Measurements from ENCODE around the gene NPIPA1. TPM values are rescaled to one million over a fixed set of nuclear protein-coding genes. Genes with fewer than 3 reads are reported as not detected.
"Not testable (repeated sequence)": the region's sequence is repeated elsewhere in the genome, so short reads cannot be mapped to it uniquely, and the experiment has no call there.

The NPIPA1 gene
- total RNA-seq, 2 donors from 2014 or later = 122 to 143 TPM

GRCh38 chr16:14975418-14976194 lies 38.4 kb downstream of the NPIPA1 start:
- H3K4me3 Mint-ChIP-seq = peak overlapping the region; percentile 89
- H3K36me3 Mint-ChIP-seq (ENCODE audit: insufficient read depth in 2 of 2); H3K27ac Mint-ChIP-seq; H3K9me3 Mint-ChIP-seq; H3K27me3 Mint-ChIP-seq (ENCODE audit: low read depth): not testable (repeated sequence)
- peak; percentile 70 to 73 for DNase-seq
- ATAC-seq (replicated peaks in 1 of 2) = peak; percentile 20 to 36
- H3K4me1 Mint-ChIP-seq (ENCODE audit: low read depth) = peaks cover 25% of the 10 kb centered on the region

GRCh38 chr16:14976971-14977736 lies 39.9 kb downstream of the NPIPA1 start:
- DNase-seq; H3K27ac Mint-ChIP-seq; H3K9me3 Mint-ChIP-seq; H3K27me3 Mint-ChIP-seq (ENCODE audit: low read depth); ATAC-seq (replicated peaks in 1 of 2); H3K36me3 Mint-ChIP-seq (ENCODE audit: insufficient read depth in 2 of 2): not testable (repeated sequence)
- Mint-ChIP-seq H3K4me1 (ENCODE audit: low read depth) (peaks cover 30% of the 10 kb centered on the region), H3K4me3 (peak overlapping the region in 1 of 2 donors; percentile 89)

- not testable (repeated sequence) for H3K9me3 Mint-ChIP-seq; H3K27me3 Mint-ChIP-seq (ENCODE audit: low read depth); ATAC-seq (replicated peaks in 1 of 2); H3K36me3 Mint-ChIP-seq (ENCODE audit: insufficient read depth in 2 of 2); H3K27ac Mint-ChIP-seq; H3K4me3 Mint-ChIP-seq; DNase-seq
- H3K4me1 Mint-ChIP-seq (ENCODE audit: low read depth) = peaks cover 32% of the 10 kb centered on the region
Observed at GRCh38 chr16:14978281-14978680, 41.0 kb downstream of the NPIPA1 start.

DNA sequence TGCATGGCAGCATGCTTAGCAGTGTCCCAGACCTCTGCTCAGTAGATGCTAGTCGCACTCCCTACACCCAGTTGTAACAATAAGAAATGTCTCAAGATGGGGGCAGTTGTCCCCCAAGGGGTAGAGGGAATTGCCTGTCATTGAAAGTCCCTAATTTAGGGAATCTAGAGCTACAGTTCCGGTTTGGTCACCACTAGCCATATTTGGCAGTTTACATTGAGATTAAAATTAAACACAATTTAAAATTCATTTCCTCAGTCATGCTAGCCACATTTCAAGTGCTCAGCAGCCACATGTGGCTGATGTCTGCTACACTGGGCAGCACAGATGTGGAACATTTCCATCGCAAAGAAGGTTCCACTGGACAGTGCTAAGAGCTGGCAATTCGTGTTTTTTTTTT lies 41.7 kb downstream of the NPIPA1 start:
- not testable (repeated sequence) for H3K27me3 Mint-ChIP-seq (ENCODE audit: low read depth); DNase-seq; ATAC-seq (replicated peaks in 1 of 2); H3K9me3 Mint-ChIP-seq; H3K27ac Mint-ChIP-seq; H3K4me3 Mint-ChIP-seq; H3K36me3 Mint-ChIP-seq (ENCODE audit: insufficient read depth in 2 of 2)
- peaks cover 32% of the 10 kb centered on the region for H3K4me1 Mint-ChIP-seq (ENCODE audit: low read depth)

GRCh38 chr16:14981234-14981633 lies 44.0 kb downstream of the NPIPA1 start:
- not testable (repeated sequence) for ATAC-seq (replicated peaks in 1 of 2); H3K9me3 Mint-ChIP-seq; DNase-seq; H3K36me3 Mint-ChIP-seq (ENCODE audit: insufficient read depth in 2 of 2); H3K27me3 Mint-ChIP-seq (ENCODE audit: low read depth); H3K4me3 Mint-ChIP-seq; H3K27ac Mint-ChIP-seq
- peaks cover 27% of the 10 kb centered on the region for H3K4me1 Mint-ChIP-seq (ENCODE audit: low read depth)

DNA sequence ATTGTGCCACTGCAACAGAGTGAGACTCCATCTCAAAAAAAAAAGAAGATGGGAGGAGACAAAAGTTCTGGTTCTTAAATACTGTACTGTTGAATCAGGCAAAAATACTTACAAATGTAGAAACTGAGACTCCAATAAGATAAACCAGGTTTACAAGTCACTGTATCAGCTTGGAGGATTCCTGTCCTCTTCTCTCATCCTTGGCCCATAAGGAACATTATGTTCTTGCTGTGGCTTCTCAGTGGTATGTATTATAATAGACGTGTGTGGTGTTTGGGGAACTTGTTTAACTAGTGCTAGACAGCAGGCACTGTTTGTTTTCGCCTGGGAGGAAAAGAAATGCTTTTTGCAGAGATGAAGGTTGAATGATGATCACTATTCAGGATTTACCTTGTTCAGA lies 45.3 kb downstream of the NPIPA1 start:
- DNase-seq = not testable (repeated sequence)
- H3K4me1 Mint-ChIP-seq (ENCODE audit: low read depth) = peaks cover 14% of the 10 kb centered on the region

DNA sequence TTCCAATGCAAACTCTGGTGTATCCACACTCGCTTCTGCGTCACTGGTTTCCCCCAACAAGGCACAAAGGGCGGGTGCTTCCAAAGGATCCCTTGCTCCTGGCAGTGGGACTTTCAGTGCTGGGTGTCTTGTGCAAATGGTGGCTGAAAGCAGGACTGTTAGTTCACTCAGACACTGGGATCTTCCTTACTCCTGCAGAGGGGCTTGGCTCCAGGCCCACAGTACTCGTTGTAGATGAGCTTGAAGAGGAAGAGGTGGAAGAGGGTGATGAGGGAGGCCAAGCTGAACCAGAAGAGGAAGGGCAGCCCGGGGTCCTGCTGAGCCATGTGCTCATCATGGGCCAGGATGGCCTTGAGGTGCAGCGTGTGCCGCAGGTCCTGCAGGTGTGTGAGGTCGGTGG lies 50.8 kb downstream of the NPIPA1 start:
- peak in 1 of 2 donors; percentile 12 for ATAC-seq (replicated peaks in 1 of 2)
- H3K9me3 Mint-ChIP-seq; H3K4me3 Mint-ChIP-seq; DNase-seq; H3K27me3 Mint-ChIP-seq (ENCODE audit: low read depth); H3K27ac Mint-ChIP-seq: not testable (repeated sequence)
- Mint-ChIP-seq H3K36me3 (ENCODE audit: insufficient read depth in 2 of 2) (peaks cover 3 to 22% of the 10 kb centered on the region in 2 donors), H3K4me1 (ENCODE audit: low read depth) (peaks cover 15% of the 10 kb centered on the region)

More for the DNA sequence above, 45.3 kb downstream of the NPIPA1 start:
- not testable (repeated sequence) for H3K27ac Mint-ChIP-seq; H3K27me3 Mint-ChIP-seq (ENCODE audit: low read depth); ATAC-seq (replicated peaks in 1 of 2); H3K9me3 Mint-ChIP-seq; H3K36me3 Mint-ChIP-seq (ENCODE audit: insufficient read depth in 2 of 2); H3K4me3 Mint-ChIP-seq

- H3K9me3 Mint-ChIP-seq; H3K27ac Mint-ChIP-seq; DNase-seq; H3K27me3 Mint-ChIP-seq (ENCODE audit: low read depth): not testable (repeated sequence)
- peaks cover 5 to 27% of the 10 kb centered on the region in 2 donors for H3K36me3 Mint-ChIP-seq (ENCODE audit: insufficient read depth in 2 of 2)
- peaks cover 15% of the 10 kb centered on the region for H3K4me1 Mint-ChIP-seq (ENCODE audit: low read depth)
- peak in 1 of 2 donors; percentile 43 for ATAC-seq (replicated peaks in 1 of 2)
- peak overlapping the region in 1 of 2 donors; percentile 62 for H3K4me3 Mint-ChIP-seq
Observed at GRCh38 chr16:14988661-14989191, 51.5 kb downstream of the NPIPA1 start.

DNA sequence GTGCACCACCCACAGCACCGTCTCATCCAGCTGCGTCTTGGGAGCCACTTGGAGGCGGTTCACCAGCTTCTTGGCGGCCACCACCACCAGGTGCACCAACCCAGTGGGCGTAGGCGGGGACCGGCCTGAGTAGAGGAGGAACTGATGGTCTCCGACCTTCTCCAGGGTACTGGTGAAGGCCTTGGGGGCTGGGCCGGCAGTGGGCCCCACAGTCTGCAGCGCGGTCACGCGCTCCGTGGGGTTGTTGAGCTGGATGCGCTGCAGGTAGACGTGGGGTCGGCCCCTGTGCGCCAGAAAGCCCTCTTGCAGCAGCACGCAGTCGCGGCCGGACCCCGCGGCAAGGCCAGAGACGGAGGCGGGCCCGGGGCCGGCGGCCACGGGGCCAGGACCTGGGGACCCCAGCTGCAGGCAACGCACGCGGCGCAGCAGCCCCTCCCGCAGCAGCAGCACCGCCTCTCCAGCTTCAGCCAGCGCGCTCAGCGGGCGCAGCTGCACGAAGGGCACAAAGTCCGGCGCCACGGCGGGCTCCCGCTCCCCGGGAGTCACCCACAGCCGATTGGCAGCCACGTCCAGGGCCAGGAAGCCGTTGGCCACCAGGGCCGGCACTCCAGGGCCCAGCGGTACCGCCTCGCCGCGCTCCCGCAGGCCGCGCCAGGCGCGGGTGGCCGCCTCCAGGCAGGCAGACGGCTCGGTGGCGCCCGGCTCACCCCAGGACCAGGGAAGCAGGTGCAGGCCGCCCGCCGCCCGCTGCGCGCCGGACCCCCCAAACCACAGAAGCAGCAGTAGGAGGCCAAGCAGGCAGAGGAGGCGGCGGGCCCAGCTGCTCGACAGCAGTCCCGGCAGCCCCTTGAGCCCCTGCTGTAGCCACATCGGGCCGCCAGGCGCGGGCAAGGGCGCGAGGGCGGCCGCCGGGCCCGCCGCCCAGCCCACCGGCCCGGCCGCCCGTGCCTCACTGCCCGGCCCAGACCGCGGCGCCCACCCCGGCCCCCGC lies 52.3 kb downstream of the NPIPA1 start:
- H3K9me3 Mint-ChIP-seq; DNase-seq; H3K27me3 Mint-ChIP-seq (ENCODE audit: low read depth); H3K4me3 Mint-ChIP-seq; H3K27ac Mint-ChIP-seq: not testable (repeated sequence)
- ATAC-seq (replicated peaks in 1 of 2) = peak; percentile 32 to 41
- peaks cover 5 to 32% of the 10 kb centered on the region in 2 donors for H3K36me3 Mint-ChIP-seq (ENCODE audit: insufficient read depth in 2 of 2)
- H3K4me1 Mint-ChIP-seq (ENCODE audit: low read depth) = peaks cover 16% of the 10 kb centered on the region

DNA sequence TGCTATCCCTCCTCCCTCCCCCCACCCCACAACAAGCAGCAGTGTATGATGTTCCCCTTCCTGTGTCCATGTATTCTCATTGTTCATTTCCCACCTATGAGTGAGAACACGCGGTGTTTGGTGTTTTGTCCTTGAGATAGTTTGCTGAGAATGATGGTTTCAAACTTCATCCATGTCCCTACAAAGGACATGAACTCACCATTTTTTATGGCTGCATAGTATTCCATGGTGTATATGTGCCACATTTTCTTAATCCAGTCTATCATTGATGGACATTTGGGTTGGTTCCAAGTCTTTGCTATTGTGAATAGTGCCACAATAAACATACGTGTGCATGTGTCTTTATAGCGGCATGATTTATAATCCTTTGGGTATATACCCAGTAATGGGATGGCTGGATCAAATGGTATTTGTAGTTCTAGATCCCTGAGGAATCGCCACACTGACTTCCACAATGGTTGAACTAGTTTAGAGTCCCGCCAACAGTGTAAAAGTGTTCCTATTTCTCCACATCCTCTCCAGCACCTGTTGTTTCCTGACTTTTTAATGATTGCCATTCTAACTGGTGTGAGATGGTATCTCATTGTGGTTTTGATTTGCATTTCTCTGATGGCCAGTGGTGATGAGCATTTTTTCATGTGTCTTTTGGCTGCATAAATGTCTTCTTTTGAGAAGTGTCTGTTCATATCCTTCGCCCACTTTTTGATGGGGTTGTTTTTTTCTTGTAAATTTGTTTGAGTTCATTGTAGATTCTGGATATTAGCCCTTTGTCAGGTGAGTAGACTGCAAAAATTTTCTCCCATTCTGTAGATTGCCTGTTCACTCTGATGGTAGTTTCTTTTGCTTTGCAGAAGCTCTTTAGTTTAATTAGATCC lies 56.3 kb downstream of the NPIPA1 start:
- Mint-ChIP-seq H3K36me3 (ENCODE audit: insufficient read depth in 2 of 2) (peaks cover 5 to 22% of the 10 kb centered on the region in 2 donors), H3K4me1 (ENCODE audit: low read depth) (peaks cover 19% of the 10 kb centered on the region)
- not testable (repeated sequence) for ATAC-seq (replicated peaks in 1 of 2); DNase-seq; H3K4me3 Mint-ChIP-seq; H3K27me3 Mint-ChIP-seq (ENCODE audit: low read depth); H3K27ac Mint-ChIP-seq; H3K9me3 Mint-ChIP-seq

DNA sequence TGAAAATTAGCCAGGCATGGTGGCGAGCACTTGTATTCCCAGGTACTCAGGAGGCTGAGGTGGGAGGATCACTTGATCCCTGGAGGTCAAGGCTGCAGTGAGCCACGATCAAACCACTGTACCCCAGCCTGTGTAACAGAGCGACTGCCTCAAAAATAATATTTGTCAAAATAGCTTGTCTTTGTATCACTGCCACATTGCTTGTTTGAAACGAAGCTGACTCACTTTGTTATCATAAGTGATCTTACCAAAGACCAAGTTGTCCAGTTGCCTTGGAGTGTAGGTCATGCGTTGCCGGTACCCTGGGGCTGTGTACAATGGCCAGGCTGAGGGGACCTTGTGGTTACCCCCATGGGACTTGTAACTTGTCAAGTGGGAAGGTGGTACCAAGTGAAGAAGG lies 59.5 kb downstream of the NPIPA1 start:
- H3K27ac Mint-ChIP-seq; DNase-seq; H3K4me3 Mint-ChIP-seq; H3K9me3 Mint-ChIP-seq; ATAC-seq (replicated peaks in 1 of 2); H3K27me3 Mint-ChIP-seq (ENCODE audit: low read depth): not testable (repeated sequence)
- H3K36me3 Mint-ChIP-seq (ENCODE audit: insufficient read depth in 2 of 2) = peaks cover 4 to 16% of the 10 kb centered on the region in 2 donors
- H3K4me1 Mint-ChIP-seq (ENCODE audit: low read depth) = peaks cover 13% of the 10 kb centered on the region

DNA sequence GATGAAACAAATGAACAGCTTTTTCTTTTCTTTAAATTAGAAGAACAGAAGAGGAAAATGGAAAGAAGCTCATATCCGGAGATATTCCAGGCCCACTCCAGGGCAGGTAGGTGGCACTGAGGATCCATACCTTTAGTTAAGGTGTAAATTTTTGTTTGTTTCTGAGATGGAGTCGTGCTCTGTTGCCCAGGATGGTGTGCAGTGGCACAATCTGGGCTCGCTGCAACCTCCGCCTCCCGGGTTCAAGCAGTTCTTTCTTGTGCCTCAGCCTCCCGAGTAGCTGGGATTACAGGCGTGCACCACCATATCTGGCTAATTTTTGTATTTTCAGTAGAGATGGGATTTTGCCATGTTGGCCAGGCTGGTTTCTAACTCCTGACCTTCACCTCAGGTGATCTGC lies 61.1 kb downstream of the NPIPA1 start:
- not testable (repeated sequence) for H3K27ac Mint-ChIP-seq; DNase-seq; H3K9me3 Mint-ChIP-seq; ATAC-seq (replicated peaks in 1 of 2); H3K27me3 Mint-ChIP-seq (ENCODE audit: low read depth); H3K4me3 Mint-ChIP-seq; H3K36me3 Mint-ChIP-seq (ENCODE audit: insufficient read depth in 2 of 2)
- peaks cover 13% of the 10 kb centered on the region for H3K4me1 Mint-ChIP-seq (ENCODE audit: low read depth)
